TTC549 (cell line): Measurements from ENCODE around the gene SERPINB1.
"Not testable (repeated sequence)": the region's sequence is repeated elsewhere in the genome, so short reads cannot be mapped to it uniquely, and the experiment has no call there.

Experiments
- FAIRE-seq: peaks from 2 replicates; lab custom pipeline; 2012; peaks lifted over from hg19 to GRCh38; lab: Jason Lieb, UNC

Gene SERPINB1

DNA sequence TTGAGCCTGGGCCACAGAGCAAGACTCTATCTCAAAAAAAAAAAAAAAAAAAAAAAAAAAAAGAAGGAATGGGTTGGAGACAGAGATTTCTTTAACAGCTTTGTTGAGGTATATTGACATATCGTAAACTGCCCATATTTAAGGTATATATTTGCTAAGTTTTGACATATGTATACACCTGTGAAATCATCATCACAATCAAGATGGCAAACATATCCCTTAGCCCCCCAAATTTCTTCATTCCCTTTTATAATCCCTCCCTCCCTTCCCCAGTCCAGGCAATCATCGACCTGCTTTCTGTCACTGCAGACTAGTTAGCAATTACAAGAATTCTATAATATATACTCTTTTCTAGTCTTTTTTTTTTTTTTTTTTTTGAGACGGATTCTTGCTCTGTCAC lies 29.0 kb downstream of the SERPINB1 start:
- FAIRE-seq: no peak

DNA sequence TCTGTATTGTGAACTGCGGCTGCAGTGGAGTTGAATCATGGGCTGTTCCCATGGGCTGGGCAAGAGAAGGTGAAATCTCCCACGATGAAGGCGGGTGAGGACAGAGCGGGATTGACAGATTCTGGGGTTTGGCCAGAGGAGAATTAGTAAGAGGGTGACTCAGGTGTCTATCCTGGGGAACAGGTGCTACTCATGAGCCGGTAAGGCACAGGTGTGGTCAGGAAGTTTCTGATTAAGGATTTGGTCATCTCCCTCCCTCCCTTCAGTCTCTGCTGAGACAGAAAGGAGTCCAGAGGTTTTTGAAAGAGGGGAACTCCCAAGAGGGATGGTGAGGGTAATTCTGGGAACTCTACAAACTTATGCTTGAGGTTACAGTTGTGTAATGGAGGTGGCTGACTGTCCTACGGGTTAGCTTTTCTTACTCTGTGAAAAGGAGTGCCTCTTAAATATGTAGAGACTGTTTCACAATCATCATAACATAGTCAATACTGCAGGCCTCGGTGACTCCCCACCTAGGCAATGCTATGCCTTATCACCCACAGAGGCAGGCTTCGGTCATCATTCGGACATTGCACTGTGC lies 31.5 kb downstream of the SERPINB1 start:
- FAIRE-seq: no peak

DNA sequence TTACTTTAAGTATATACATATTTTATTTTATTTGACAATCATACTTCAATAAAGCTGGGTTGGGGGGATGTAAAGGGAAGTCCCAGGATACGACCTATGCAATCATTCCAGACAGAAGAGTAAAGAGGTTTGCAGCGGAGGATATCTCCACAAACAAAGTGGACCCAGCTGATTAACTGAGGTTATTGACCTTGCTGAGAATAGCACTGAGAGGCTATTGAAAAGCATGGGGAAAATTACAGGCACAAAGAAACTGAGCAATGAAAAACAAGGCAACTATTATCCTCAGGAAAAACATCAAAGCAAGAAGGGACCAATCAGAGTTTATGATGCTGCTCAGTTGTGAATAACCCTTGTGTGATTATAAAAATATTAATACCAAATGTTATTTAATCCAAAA lies 32.6 kb downstream of the SERPINB1 start:
- no peak for FAIRE-seq

DNA sequence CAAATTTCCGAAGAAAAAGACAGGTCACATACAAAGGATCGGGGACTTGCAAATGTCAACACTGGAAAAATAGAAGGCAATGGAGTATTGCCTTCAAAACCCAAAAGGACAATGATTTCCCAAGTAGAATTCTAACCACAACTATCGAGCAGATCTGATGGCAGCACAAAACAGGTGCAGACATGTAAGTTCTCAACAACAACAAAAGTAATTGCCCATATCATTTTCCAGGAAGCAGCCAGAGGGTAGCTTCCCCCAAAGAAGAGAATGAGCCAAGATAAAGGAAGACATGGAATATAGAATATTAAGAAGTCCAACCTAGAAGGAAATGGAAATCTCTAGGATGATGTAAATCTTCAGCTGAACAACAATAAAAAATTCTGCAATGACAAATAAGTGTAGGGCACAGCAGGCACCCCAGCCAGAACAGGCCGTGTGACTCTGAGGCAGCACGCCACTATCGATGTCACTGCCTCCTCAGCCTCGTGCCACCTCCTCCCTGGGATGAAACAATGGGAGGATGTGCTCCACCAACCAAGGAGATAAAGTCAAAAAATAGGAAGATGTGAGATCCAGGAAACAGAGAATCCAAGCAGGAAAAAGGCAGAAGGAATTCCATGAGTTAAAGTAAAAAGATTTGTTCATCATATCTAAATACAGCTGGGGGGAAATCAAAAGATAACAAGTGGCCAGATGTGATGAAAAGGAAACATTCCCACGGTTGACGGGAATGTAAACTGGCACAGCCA lies 34.1 kb downstream of the SERPINB1 start:
- FAIRE-seq: no peak

DNA sequence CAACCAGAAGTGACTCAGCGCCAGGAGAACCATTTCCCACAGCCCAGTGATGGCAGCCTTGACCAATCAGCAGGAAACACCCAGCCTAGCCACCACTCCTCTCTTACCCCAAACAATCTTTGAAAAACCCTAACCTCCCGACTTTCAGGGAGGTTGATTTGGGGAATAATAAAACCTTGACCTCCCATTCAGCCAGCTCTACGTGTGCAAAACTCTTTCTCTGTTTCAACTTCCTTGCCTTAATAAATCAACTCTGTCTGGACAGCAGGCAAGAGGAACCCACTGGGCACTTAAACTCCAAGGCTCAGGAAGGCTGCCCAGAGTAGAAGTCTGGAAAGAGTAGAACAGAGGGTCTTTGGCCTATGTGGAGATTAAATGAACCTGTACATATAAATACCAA lies 35.0 kb downstream of the SERPINB1 start:
- no peak for FAIRE-seq

DNA sequence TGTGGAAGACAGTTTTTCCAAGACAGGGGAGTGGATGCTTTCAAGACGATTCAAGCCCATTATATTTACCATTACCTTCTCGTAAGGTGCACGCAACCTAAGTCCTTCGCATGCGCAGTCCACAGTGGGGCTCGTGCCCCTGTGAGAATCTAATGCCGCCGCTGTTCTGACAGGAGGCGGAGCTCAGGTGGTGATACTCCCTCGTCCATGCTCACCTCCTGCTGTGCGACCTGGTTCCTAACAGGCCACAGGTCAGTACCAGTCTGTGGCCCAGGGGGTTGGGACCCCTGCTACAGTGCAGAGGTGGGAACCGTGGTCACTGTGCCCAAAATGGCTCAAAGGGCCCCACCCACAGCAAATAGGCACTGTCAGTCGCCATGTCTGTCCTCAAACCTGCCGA lies 36.6 kb downstream of the SERPINB1 start:
- no peak for FAIRE-seq

DNA sequence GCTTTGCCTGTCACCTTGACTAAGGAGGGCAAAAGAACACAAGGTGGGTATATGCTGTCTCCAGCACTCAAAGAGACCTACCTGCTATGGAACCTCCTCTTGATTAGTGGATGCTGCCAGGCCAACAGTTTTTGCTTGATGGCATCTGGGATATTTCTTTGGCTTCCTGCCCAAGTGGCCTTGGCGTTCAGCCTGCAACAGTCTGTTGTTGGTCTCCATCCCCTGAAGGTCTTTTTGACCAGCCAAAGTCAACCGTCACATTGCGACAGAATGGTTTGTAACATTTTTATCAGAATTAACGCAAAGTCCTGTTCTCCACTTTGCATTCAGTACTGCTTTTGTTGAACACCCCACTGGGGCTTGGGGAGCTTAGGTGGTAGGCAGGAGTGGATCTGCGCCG lies 37.1 kb downstream of the SERPINB1 start:
- no peak for FAIRE-seq

DNA sequence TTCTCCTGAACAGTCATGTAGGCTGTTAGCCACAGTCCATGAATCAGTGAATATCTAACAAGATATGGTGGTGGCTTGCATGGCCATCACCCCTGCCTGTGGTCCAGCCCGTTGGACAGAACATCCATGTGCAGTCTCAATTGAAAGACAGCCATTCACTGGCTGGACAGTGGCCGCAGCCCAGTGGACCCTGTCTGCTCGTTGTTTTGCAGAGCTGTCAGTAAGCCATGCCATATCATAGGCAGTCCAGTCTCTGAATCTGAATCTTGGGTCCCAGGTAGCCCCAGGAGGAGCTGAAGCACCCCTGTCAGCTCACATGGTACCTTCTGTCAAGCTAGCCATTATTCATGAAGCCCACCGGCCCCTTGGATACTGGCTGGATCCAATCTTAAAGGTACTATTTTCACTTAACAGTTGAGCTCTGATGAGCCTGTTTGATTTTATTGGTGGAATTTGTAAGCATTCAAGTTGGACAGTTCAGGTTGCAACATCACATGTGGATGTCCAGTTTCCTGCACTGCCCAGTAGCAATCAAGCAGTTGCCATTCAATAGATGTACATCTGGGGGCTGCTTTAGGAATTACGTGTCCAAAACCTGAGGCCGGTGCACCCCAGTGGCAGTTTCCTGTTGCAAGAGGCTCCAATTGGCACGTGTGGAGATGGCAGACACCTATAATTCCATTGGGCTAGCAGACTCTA lies 37.8 kb downstream of the SERPINB1 start:
- no peak for FAIRE-seq

DNA sequence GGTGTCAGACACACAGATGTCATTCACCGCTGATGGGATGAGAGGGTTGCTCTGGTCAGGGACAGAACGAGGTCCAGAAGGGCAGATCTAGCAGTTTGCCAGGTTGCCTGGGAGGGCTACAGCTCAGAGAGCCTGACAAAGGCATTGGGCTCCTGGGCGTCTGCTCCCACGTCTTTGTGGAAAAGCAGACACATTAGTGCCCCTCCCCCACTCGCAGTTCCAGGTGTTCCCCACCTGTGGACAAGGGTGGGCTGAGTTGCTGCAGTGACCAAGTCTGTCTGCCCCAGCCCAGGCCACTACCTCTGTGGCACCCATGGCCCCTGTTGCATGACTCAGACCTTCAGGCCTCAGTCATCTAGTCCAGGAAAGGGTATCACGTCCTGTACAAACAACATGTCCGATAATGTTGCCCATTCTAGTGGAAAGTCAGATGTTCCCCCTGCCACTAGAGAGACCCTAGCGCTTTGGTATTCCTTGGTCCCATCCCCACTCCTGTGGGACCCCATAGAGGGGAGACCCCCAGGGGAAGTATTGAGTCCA lies 39.1 kb downstream of the SERPINB1 start:
- FAIRE-seq: no peak

DNA sequence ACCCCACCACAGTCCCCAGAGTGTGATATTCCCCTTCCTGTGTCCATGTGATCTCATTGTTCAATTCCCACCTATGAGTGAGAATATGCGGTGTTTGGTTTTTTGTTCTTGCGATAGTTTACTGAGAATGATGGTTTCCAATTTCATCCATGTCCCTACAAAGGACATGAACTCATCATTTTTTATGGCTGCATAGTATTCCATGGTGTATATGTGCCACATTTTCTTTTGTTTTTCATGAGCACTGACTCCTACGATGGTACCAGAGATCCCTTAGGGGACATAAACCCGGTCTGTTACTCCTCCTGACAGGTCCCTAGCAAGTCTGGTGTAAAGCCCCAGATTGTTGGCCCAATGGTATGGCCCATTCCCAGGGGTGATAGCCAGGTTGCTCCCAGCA lies 40.0 kb downstream of the SERPINB1 start:
- FAIRE-seq: not testable (repeated sequence)

DNA sequence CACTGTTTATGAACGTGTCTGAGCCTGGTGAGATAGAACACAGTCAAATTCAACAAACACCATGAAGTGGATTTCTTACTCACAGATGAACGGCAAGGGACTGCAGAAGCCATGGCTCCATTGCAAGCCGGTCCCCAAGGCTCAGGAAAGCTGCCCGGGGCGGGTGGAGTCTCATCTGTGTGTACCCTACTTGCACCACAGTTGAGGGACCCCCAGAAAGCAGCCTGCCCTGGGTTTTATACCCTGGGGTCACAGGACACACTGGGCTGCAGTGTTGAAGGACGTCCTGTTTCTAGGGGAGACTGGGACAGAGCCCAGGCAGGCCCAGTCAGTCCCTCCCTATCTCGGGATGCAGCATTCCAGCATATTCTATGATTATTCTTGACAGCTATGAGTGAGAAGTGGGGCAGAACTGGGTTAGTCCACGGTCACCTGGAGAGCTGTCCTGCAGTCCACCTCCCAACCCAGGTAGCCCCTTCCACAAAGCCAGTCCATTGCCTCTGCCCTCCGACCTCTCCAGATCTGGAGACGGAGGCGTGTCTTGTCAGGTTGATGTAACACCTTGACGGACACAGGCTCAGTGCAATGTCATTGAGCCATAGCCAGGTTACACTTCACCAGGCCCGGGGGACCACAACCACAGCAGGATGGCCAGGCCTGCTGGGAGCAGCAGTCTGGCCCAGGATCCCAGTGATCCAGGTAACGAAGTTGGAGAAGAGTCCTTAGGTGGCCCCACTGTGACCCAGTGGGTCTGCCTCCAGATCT lies 40.9 kb downstream of the SERPINB1 start:
- FAIRE-seq: no peak

DNA sequence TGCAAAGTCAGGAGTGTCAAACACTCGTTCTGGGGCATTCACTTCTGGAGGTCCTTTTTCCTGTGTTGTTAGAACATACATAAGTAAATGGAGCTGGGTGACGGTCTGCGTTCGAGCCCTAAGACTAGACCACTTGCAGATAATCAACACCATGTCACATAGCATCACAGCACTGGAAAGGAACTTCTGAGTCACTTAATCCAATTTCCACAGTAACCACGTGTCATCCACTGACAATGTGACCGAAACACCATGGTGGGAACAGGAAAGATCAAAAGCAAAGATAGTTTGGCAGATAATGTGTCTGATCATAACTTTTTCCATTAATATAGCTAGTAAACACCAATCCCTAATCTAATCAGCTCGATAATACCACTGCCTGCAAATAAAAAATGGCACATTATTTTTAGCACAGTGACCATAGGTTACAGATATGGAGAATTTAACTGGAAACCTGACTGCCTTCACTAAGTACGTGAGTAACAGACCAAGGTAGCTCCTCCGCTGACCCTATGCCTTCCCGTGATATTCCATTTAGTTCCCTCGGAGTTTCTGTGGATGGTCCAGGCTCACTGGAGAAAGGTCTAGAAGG lies 41.6 kb downstream of the SERPINB1 start:
- FAIRE-seq: no peak

DNA sequence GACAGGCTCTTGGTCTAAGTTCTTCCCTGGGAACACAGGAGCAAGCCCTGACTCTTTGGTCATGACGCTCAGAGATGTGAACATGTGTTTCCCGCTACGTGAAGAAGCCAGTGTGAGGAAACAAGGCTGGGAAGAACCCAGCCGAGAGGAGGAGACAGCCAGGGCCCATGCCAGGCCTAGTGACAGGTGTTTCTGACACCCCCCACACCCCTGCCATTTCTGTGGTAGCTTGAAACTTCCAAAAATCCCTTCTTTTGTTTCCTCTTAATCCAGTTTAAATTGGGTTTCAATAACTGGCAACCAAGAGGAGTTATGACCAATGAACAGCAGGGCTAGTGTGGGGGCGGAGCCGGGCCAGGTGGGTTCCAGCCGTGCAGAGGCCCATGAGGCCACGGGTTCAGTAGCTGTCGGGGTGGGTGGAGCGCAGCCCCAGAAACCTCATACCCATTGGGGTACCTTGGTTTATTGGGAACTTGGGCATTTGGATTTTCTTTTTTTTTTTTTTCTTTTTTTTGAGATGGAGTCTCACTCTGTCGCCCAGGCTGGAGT lies 43.0 kb downstream of the SERPINB1 start:
- no peak for FAIRE-seq

DNA sequence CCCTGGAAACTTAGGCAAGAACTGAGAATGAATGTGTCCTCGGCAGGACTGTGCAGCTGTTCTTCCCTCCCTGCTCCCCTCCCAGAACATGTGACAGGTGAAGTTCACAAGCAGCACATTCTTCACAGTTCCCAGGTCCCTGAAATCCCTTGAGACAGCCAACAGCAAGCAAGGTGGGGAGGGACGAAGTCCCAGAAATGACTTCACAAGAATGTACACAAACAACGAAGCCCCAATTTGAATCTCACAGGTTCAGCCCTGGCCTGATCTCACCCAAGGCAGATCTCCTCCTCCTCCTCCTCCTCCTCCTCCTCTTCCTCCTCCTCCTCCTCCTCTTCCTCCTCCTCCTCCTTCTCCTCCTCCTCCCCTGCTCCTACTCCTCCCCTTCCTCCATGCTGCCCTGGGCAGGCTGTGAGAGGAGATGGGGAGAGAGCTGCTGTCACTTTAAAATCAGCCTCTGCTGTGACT lies 44.1 kb downstream of the SERPINB1 start:
- FAIRE-seq: no peak

DNA sequence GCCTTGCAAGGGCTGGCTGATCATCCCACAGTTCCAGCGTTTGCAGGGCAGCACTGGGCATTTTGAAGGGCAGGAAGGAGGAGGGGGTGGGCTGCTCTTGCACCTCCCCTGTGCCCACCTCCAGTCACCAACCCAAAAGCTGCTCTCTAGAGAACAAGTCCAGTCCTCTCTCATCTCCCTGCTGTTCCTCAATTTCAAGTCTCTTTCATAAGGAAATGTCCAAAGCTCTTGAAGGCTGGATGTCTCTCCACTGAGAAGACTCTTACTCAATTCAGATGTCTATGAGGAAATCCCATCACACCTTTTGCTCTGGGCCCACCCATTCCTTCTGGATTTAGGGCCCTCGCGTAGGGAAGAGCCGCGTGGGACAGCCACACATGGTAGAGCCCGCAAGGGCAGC lies 44.8 kb downstream of the SERPINB1 start:
- no peak for FAIRE-seq

DNA sequence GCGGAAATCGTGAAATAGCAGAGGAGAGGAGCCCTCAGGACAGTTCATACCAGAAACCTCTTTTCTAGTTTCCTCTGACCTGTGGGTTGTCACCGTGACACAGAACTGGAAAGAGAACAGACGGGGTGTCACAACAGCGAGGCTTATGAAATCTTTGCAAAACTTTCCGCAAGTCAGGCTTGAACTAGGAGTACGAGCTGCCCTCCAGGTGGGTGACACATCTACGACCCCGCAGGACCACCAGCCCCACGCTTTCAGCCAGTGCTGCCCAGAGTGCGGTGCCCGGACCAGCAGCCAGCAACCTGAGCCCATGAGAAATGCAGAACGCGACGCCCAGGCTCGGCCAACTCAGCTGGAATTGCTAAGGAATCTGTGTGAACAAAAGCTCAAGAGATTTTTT lies 45.7 kb downstream of the SERPINB1 start:
- no peak for FAIRE-seq

DNA sequence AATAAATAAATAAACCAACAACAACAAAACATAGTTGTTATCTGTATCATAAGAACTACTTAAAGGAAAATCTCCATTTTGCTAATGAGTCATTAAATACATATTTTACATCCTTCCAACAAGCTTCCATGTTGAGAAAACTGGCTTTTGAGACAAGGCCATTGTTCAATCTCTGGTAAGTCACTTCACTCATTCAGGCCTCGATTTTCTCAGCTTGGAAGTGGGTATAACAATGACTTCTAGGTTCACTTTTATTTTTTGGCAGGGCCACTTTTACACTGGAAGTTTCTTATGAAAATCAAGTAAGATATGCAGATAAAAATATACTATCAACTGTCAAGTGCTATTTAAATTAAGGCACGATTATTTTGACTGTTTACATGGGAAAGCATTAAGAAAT lies 46.5 kb downstream of the SERPINB1 start:
- FAIRE-seq: no peak

DNA sequence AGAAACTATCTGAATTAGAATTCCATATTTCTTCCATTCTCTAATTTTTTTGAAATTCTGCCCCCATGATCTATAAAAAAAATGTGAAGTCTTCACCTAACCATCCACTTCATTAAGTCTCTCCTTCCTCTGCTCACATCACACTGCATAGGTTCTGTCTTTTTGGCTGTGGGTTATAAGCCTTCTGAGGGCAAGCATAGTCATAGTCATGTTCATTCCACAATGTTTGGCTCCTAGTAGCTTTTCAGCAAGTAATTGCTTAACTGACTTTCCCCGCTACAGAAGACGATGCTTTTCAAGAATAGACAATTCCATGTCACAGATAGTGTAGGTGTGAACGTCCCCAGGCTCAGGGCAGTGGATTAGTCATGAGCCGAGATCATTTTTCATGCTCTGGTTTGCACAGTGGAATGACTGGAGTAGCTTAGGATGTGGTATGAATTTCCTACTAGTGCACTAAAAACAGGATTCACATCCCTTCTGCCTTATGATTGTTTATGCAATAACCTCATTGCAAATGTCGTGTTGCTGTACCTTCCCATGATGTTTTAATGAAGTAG lies 47.4 kb downstream of the SERPINB1 start:
- no peak for FAIRE-seq

DNA sequence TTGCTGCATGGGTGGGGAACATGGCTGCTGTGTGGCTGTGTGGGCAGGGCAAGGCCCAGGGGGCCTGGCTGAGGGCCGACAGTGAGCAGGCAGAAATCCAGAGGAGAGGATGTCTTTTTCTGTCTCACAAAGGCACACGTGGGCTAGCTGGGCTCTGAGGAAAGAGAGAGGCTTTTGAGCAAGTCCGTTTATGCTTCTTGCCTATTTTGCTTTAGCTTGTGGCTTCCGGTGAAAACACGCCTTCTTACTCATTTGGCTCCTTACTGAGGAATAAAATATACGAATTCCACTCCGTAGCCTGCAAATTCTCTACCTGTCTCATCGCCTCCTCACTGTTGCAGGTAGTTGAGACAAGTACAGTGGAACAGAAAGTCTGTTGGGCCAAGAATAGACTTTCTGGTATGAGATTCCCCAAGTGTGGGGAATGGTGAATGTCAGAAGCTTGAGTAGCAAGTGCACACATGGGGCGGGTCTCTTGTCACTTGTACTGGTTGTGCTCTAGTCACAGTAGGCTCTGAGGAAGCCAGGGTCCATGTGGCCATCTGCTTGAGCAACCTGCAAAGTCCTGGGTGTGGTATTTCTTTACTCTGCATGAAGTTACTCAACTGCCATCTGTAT lies 48.0 kb downstream of the SERPINB1 start:
- FAIRE-seq: no peak

DNA sequence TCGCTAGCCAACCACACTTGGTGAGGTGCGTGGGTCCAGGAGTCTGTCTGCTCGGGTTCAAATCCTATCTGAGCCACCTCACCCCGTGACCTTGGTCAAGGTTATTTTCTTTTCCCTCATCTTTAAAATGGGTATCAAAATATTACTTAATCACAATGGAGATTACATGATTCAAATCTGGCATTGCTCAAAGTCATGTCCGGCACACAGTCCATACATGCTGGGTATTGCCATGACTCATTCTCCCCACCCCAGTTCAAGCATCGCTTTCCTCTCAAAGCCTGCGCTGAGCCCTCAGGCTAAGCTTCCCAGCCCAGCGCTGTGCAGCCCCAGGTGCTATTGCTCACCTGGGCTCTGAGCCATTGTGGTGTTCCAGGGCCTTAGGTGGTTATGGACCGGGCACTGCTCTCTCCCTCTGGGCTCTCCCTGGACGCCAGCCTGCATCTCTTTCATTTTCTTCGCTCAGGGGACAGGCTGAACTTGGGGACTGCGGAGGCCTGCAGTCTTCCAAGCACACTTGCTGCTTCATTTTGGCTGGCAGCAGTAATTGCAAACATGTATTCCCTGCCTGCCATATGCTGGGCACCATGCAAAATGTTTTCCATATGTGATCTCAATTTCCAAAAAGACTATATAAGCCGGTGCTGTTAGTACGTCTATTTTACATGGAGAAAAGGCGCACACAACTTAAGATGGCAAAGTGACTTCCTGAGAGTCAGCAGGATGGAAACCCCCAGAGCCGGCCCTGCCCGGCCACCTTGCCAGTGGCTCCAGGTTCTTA lies 49.1 kb downstream of the SERPINB1 start:
- FAIRE-seq: no peak
